H1 (cell line): ENCODE results near the gene ADAM22. TPM values are rescaled to one million over a fixed set of nuclear protein-coding genes. Genes with fewer than 3 reads are reported as not detected.

ENCODE experiments used
- CTCF ChIA-PET: fragments of 300-600 bp; sonication (Branson Sonifier 250); formaldehyde crosslinking; loops from one replicate; lab custom pipeline; 2021; ENCODE audit not compliant: partially characterized antibody; lab: Charles Lee
- POLR2A ChIA-PET: fragments of 300-600 bp; sonication (Branson Sonifier 250); formaldehyde crosslinking; loops from one replicate; lab custom pipeline; 2021; ENCODE audit warnings: inconsistent platforms; ENCODE audit not compliant: partially characterized antibody; lab: Charles Lee
- DNase-seq, 2 experiments: peaks; one replicate each; pipeline versions ENCODE4 v3.0.0 to v3.0.0-alpha.2; 2010 to 2022; ENCODE audit warnings: low spot score in 2 of 2, low read depth in 1 of 2, mixed read lengths in 1 of 2
- FAIRE-seq: peaks from 2 replicates; lab custom pipeline; 2011; peaks lifted over from hg19 to GRCh38; lab: Jason Lieb, UNC
- H2AFZ ChIP-seq: 2 replicates; pipeline ENCODE4 v1.8.1; 2012; ENCODE audit warnings: low read length, inconsistent platforms
- H2AK5ac ChIP-seq: 2 replicates; pipeline ENCODE4 v1.6.1; 2013; ENCODE audit warnings: low read depth, low read length
- H2BK120ac ChIP-seq: replicated peaks from 2 replicates; pipeline ENCODE3; 2013; ENCODE audit warnings: low read depth, low read length, inconsistent platforms
- H2BK12ac ChIP-seq: 2 replicates; pipeline ENCODE4 v1.6.1; 2013; ENCODE audit warnings: low read depth, low read length
- H2BK15ac ChIP-seq: 2 replicates; pipeline ENCODE4 v1.6.1; 2013; ENCODE audit warnings: low read length
- H2BK20ac ChIP-seq: 2 replicates; pipeline ENCODE4 v1.6.1; 2013; ENCODE audit warnings: low read length
- H2BK5ac ChIP-seq: 2 replicates; pipeline ENCODE4 v1.6.1; 2013; ENCODE audit warnings: low read depth, low read length
- H3K14ac ChIP-seq: 2 replicates; pipeline ENCODE4 v1.6.1; 2013; ENCODE audit warnings: inconsistent platforms; ENCODE audit not compliant: insufficient read length
- H3K18ac ChIP-seq: 2 replicates; pipeline ENCODE4 v1.6.1; 2013; ENCODE audit warnings: low read length; ENCODE audit errors: extremely low read depth
- H3K23ac ChIP-seq: 2 replicates; pipeline ENCODE4 v1.6.1; 2013; ENCODE audit warnings: inconsistent platforms; ENCODE audit not compliant: insufficient read length
- H3K23me2 ChIP-seq: 2 replicates; pipeline ENCODE4 v1.6.1; 2013; ENCODE audit warnings: low read depth, low read length
- H3K27ac ChIP-seq: 2 replicates; pipeline ENCODE4 v1.6.1; 2011; ENCODE audit warnings: low read depth, low read length, inconsistent platforms
- H3K27me3 ChIP-seq, 4 experiments: replicated peaks in 1 of 4; 1 replicate in 1 of 4; 2 replicates in 3 of 4; pipeline versions ENCODE4 v1.6.1 to v1.8.1; 2011 to 2013; ENCODE audit warnings: low read length in 3 of 4, mild to moderate bottlenecking in 3 of 4, inconsistent platforms in 2 of 4, mixed read lengths in 2 of 4, moderate library complexity in 1 of 4; ENCODE audit not compliant: control insufficient read depth in 3 of 4, insufficient read depth in 3 of 4; ENCODE audit errors: extremely low read depth in 1 of 4
- H3K36me3 ChIP-seq, 4 experiments: 2 replicates each; pipeline versions ENCODE4 v1.6.1 to v1.8.1; 2011 to 2013; ENCODE audit warnings: mild to moderate bottlenecking in 4 of 4, low read length in 3 of 4, moderate library complexity in 2 of 4, control low read depth in 1 of 4, inconsistent platforms in 1 of 4; ENCODE audit not compliant: insufficient read depth in 4 of 4, control insufficient read depth in 2 of 4
- H3K4ac ChIP-seq: replicated peaks from 2 replicates; pipeline ENCODE3; 2013; ENCODE audit warnings: low read length, low read depth, mixed read lengths, inconsistent platforms; ENCODE audit not compliant: insufficient read length
- H3K4me1 ChIP-seq, 4 experiments: replicated peaks in 1 of 4; 1 replicate in 1 of 4; 2 replicates in 3 of 4; pipeline versions ENCODE4 v1.6.1 to v1.8.1; 2011 to 2013; ENCODE audit warnings: low read length in 3 of 4, inconsistent platforms in 2 of 4, mixed read lengths in 1 of 4; ENCODE audit not compliant: insufficient read depth in 4 of 4, control insufficient read depth in 3 of 4
- H3K4me2 ChIP-seq, 2 experiments: 2 replicates each; pipeline versions ENCODE4 v1.6.1 to v1.8.1; 2011 to 2013; ENCODE audit warnings: low read depth in 2 of 2, low read length in 2 of 2, control low read depth in 1 of 2, inconsistent platforms in 1 of 2, mild to moderate bottlenecking in 1 of 2; ENCODE audit not compliant: insufficient read depth in 1 of 2
- H3K4me3 ChIP-seq, 4 experiments: fragments of 200-600, 300-600 bp in 1 of 4; sonication (generic), shearing (Covaris generic), sonication (Bioruptor Twin) in 1 of 4; 2 replicates each; pipeline versions ENCODE4 v1.5.1 to v1.8.1; 2011 to 2016; ENCODE audit warnings: low read length in 4 of 4, low read depth in 3 of 4, control low read depth in 2 of 4, inconsistent platforms in 2 of 4, mild to moderate bottlenecking in 2 of 4, mixed read lengths in 1 of 4, moderate library complexity in 1 of 4; ENCODE audit not compliant: insufficient read depth in 2 of 4; ENCODE audit errors: extremely low read depth in 1 of 4
- H3K56ac ChIP-seq: replicated peaks from 2 replicates; pipeline ENCODE3; 2013; ENCODE audit warnings: low read depth, mild to moderate bottlenecking, mixed read lengths, low read length, inconsistent platforms; ENCODE audit not compliant: insufficient read length
- H3K79me1 ChIP-seq: 2 replicates; pipeline ENCODE4 v1.6.1; 2013; ENCODE audit warnings: low read depth, low read length, control low read depth
- H3K79me2 ChIP-seq, 2 experiments: 2 replicates each; pipeline versions ENCODE4 v1.6.1 to v1.8.1; 2012 to 2013; ENCODE audit warnings: low read length in 2 of 2, mild to moderate bottlenecking in 2 of 2, inconsistent platforms in 1 of 2; ENCODE audit not compliant: insufficient read depth in 2 of 2, control insufficient read depth in 1 of 2
- H3K9ac ChIP-seq, 4 experiments: replicated peaks in 1 of 4; 1 replicate in 1 of 4; 2 replicates in 3 of 4; pipeline versions ENCODE4 v1.6.1 to v1.8.1; 2011 to 2013; ENCODE audit warnings: low read depth in 3 of 4, low read length in 3 of 4, control low read depth in 2 of 4, mild to moderate bottlenecking in 2 of 4, moderate library complexity in 2 of 4, inconsistent platforms in 1 of 4; ENCODE audit errors: extremely low read depth in 1 of 4
- H3K9me3 ChIP-seq, 2 experiments: 2 replicates each; pipeline versions ENCODE4 v1.6.1 to v1.8.1; 2012 to 2013; ENCODE audit warnings: mild to moderate bottlenecking in 2 of 2, moderate library complexity in 2 of 2, control low read depth in 1 of 2, inconsistent platforms in 1 of 2, low read depth in 1 of 2, low read length in 1 of 2, mixed read lengths in 1 of 2; ENCODE audit not compliant: insufficient read depth in 2 of 2
- H4K20me1 ChIP-seq, 2 experiments: replicated peaks in 1 of 2; 2 replicates each; pipeline versions ENCODE3 to v1.8.1; 2011 to 2013; ENCODE audit warnings: inconsistent platforms in 2 of 2, low read length in 2 of 2, mild to moderate bottlenecking in 1 of 2; ENCODE audit not compliant: insufficient read depth in 2 of 2, control insufficient read depth in 1 of 2
- H4K5ac ChIP-seq: 2 replicates; pipeline ENCODE4 v1.6.1; 2013; ENCODE audit warnings: low read length, low read depth, mixed read lengths, inconsistent platforms; ENCODE audit not compliant: insufficient read length
- H4K8ac ChIP-seq: 2 replicates; pipeline ENCODE4 v1.8.0; 2013; ENCODE audit warnings: mild to moderate bottlenecking, moderate library complexity, low read length, inconsistent platforms; ENCODE audit not compliant: insufficient read depth; ENCODE audit errors: extremely low read depth
- H4K91ac ChIP-seq: replicated peaks from 2 replicates; pipeline ENCODE3; 2013; ENCODE audit warnings: low read length, mixed read lengths, inconsistent platforms; ENCODE audit not compliant: insufficient read length
- ATF3 ChIP-seq: IDR thresholded peaks from 2 replicates; pipeline ENCODE4 v1.6.1; 2011; ENCODE audit warnings: low read depth, mild to moderate bottlenecking, low read length; ENCODE audit not compliant: insufficient read depth
- BRCA1 ChIP-seq: IDR thresholded peaks from 2 replicates; pipeline ENCODE4 v1.6.1; 2012; ENCODE audit warnings: low read depth, low read length, improper control_type of control experiment
- CBX5 ChIP-seq: fragments of 300-800, 300-1000 bp; sonication (generic); IDR thresholded peaks from 2 replicates; pipeline ENCODE4 v1.7.1; 2016; ENCODE audit warnings: antibody characterized with exemption, low read length, low read depth
- CBX8 ChIP-seq: fragments of 300-800, 300-1000 bp; sonication (generic); IDR thresholded peaks from 2 replicates; pipeline ENCODE4 v1.7.1; 2016; ENCODE audit warnings: low read depth, low read length, borderline replicate concordance
- CHD2 ChIP-seq: IDR thresholded peaks from 2 replicates; pipeline ENCODE4 v1.6.1; 2012; ENCODE audit warnings: low read length, improper control_type of control experiment
- EZH2 ChIP-seq: fragments of 200-600 bp; sonication (generic); IDR thresholded peaks from 2 replicates; pipeline ENCODE4 v1.7.1; 2012; ENCODE audit warnings: low read depth, mild to moderate bottlenecking, moderate library complexity, low read length, inconsistent platforms; ENCODE audit not compliant: severe bottlenecking
- KDM1A ChIP-seq: fragments of 200-600, 300-600 bp; sonication (generic); IDR thresholded peaks from 2 replicates; pipeline ENCODE4 v1.7.1; 2016; ENCODE audit warnings: mild to moderate bottlenecking, low read length, borderline replicate concordance
- KDM4A ChIP-seq: IDR thresholded peaks from one replicate; pipeline ENCODE4 v1.7.1; 2012; ENCODE audit warnings: low read depth, mild to moderate bottlenecking, moderate library complexity, low read length, inconsistent platforms; ENCODE audit not compliant: severe bottlenecking
- KDM5A ChIP-seq: fragments of 200-600 bp; IDR thresholded peaks from 2 replicates; pipeline ENCODE4 v1.7.1; 2012; ENCODE audit warnings: mild to moderate bottlenecking, low read length, inconsistent platforms, mixed read lengths
- MAFK ChIP-seq: IDR thresholded peaks from 2 replicates; pipeline ENCODE4 v1.6.1; 2012; ENCODE audit warnings: low read depth, mild to moderate bottlenecking, improper control_type of control experiment, low read length
- MAX ChIP-seq: IDR thresholded peaks from 2 replicates; pipeline ENCODE4 v1.6.1; 2012; ENCODE audit warnings: inconsistent platforms
- PHF8 ChIP-seq: fragments of 200-600 bp; sonication (generic); conservative IDR thresholded peaks from 2 replicates; pipeline ENCODE4 v1.7.1; 2012; ENCODE audit warnings: low read depth, mild to moderate bottlenecking, inconsistent platforms, low read length, moderate library complexity
- RBBP5 ChIP-seq: IDR thresholded peaks from 2 replicates; pipeline ENCODE4 v1.7.1; 2012; ENCODE audit warnings: low read depth, mild to moderate bottlenecking, inconsistent platforms, low read length, moderate library complexity, borderline replicate concordance
- SIRT6 ChIP-seq: IDR thresholded peaks from one replicate; pipeline ENCODE4 v1.7.1; 2012; ENCODE audit warnings: low read length, inconsistent platforms
- SP4 ChIP-seq: IDR thresholded peaks from 2 replicates; pipeline ENCODE4 v1.6.1; 2012; ENCODE audit warnings: low read length, inconsistent platforms
- WGBS, 2 experiments: shearing (Covaris generic) in 1 of 2; methylation state at CpG; one replicate each; pipeline versions ENCODE4 v1.1.6 to v1.1.7; 2013 to 2015; ENCODE audit warnings: low lambda C conversion rate in 2 of 2, mixed read lengths in 2 of 2, inconsistent platforms in 1 of 2, low coverage in 1 of 2, missing lambda C conversion rate in 1 of 2; ENCODE audit not compliant: insufficient replicate concordance in 2 of 2, insufficient coverage in 1 of 2, insufficient read length in 1 of 2; ENCODE audit errors: extremely low coverage in 1 of 2, missing lambda C conversion rate in 1 of 2; 5-methylcytosine and 5-hydroxymethylcytosine counted together
- polyA plus RNA-seq, 7 experiments: library from polyadenylated mRNA; depleted of rRNA in 3 of 7; stranded (reverse) in 5 of 7; unstranded in 2 of 7; fragments of >200 nt in 5 of 7; fragments of 200-250 nt in 2 of 7; gene quantifications; 1 replicate in 5 of 7; 2 replicates in 1 of 7; 4 replicates in 1 of 7; pipeline versions ENCODE4 v1.2.1 to v1.2.3, GENCODE V29; 2011 to 2013; ENCODE audit warnings: missing spikeins in 2 of 7, mixed read lengths in 2 of 7
- total RNA-seq: library from RNA; stranded (reverse); fragmentation: NEBNext Ultra II Directional; extraction: Animal tissue kit (Norgen Biotek cat#: 25700); gene quantifications from 2 replicates; pipeline ENCODE4 v1.2.1, GENCODE V29; 2021

The ADAM22 gene
- total and polyA plus RNA-seq, 2 of the 8 experiments (the other 6 are each of a cell fraction or from before 2014, with no cell fraction given): 4.6 to 21.4 TPM

- Histone ChIP-seq H3K27me3 (no peaks in the 10 kb centered on the region), H2BK12ac (no peak overlapping the region), H2BK20ac (no peak overlapping the region), H3K4me3 (no peak overlapping the region), H3K36me3 (0 out of 8 replicates have a peak, but pooled peaks cover 0 to 3% (median 0%) of the 10 kb centered on the region in 4 experiments), H3K9me3 (no peaks in the 10 kb centered on the region), H2BK5ac (no peak overlapping the region), H3K14ac (no peak overlapping the region), H3K23me2 (no peaks in the 10 kb centered on the region), H3K4ac (no peak overlapping the region), H2BK15ac (no peak overlapping the region), H3K4me2 (no peak overlapping the region), H3K9ac (no peak overlapping the region), H3K27ac (no peak overlapping the region), H3K79me2 (no peaks in the 10 kb centered on the region), H4K20me1 (no peaks in the 10 kb centered on the region), H4K5ac (no peak overlapping the region), H4K8ac (no peak overlapping the region), H3K56ac (no peak overlapping the region), H2AFZ (no peak overlapping the region), H3K18ac (no peak overlapping the region), H2AK5ac (no peak overlapping the region), H3K4me1 (peaks cover 0 to 4% (median 1%) of the 10 kb centered on the region in 4 experiments; a peak in 2 of 7 replicates), H3K23ac (no peak overlapping the region), H3K79me1 (no peaks in the 10 kb centered on the region), H2BK120ac (no peak overlapping the region), H4K91ac (no peak overlapping the region)
- POLR2A ChIA-PET: no interaction called here
- CTCF ChIA-PET: no interaction called here
- 94% methylated on average over 4 of the region's 4 CpGs; no CpG with 5 or more reads in 1 of the 2 experiments for WGBS, 2 experiments
- FAIRE-seq (no peak), DNase-seq (no peak)
- no peak for TF ChIP-seq KDM4A
- no peak for TF ChIP-seq EZH2
- no peak for TF ChIP-seq MAFK
- TF ChIP-seq SIRT6: no peak
- no peak for TF ChIP-seq CBX8
- TF ChIP-seq CBX5: no peak
- no peak for TF ChIP-seq MAX
- no peak for TF ChIP-seq PHF8
- no peak for TF ChIP-seq ATF3
- TF ChIP-seq SP4: no peak
- no peak for TF ChIP-seq RBBP5
- no peak for TF ChIP-seq KDM5A
- no peak for TF ChIP-seq CHD2
- no peak for TF ChIP-seq KDM1A
- TF ChIP-seq BRCA1: no peak
These were observed 216.0 kb downstream of the ADAM22 start for GRCh38 chr7:88150033-88150432.
